Measurements from ENCODE around the gene TMEM178B.

- TF ChIP-seq POLR2A (IDR thresholded peaks at IDR 0.05) (no peak), CTCF (IDR thresholded peaks at IDR 0.05) (no peak)
Observed at GRCh38 chr7:141153231-141153630, 79.4 kb downstream of the TMEM178B start.

Data from lower leg skin (tissue), 3 donors.